ENCODE measurements around the gene MAGEA2.
"Not testable (repeated sequence)": the region's sequence is repeated elsewhere in the genome, so short reads cannot be mapped to it uniquely, and the experiment has no call there.

DNA sequence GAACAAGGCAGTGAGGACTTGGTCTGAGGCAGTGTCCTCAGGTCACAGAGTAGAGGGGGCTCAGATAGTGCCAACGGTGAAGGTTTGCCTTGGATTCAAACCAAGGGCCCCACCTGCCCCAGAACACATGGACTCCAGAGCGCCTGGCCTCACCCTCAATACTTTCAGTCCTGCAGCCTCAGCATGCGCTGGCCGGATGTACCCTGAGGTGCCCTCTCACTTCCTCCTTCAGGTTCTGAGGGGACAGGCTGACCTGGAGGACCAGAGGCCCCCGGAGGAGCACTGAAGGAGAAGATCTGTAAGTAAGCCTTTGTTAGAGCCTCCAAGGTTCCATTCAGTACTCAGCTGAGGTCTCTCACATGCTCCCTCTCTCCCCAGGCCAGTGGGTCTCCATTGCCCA, 53.3 kb downstream of the MAGEA2 start:
- TF ChIP-seq, protein P1, sequence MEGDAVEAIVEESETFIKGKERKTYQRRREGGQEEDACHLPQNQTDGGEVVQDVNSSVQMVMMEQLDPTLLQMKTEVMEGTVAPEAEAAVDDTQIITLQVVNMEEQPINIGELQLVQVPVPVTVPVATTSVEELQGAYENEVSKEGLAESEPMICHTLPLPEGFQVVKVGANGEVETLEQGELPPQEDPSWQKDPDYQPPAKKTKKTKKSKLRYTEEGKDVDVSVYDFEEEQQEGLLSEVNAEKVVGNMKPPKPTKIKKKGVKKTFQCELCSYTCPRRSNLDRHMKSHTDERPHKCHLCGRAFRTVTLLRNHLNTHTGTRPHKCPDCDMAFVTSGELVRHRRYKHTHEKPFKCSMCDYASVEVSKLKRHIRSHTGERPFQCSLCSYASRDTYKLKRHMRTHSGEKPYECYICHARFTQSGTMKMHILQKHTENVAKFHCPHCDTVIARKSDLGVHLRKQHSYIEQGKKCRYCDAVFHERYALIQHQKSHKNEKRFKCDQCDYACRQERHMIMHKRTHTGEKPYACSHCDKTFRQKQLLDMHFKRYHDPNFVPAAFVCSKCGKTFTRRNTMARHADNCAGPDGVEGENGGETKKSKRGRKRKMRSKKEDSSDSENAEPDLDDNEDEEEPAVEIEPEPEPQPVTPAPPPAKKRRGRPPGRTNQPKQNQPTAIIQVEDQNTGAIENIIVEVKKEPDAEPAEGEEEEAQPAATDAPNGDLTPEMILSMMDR (IDR thresholded peaks at IDR 0.05; ENCODE audit: insufficient read depth, low read length) = not testable (repeated sequence)
- TF ChIP-seq POLR2AphosphoS5 (IDR thresholded peaks at IDR 0.05; ENCODE audit: low read depth); SPI1 (IDR thresholded peaks at IDR 0.05; ENCODE audit: borderline replicate concordance, low read depth): not testable (repeated sequence)
